BE2C (cell line): ENCODE results near the gene GRIN2A. TPM values are rescaled to one million over a fixed set of nuclear protein-coding genes. Genes with fewer than 3 reads are reported as not detected.

Source experiments
- DNase-seq: peaks from one replicate; pipeline ENCODE4 v3.0.0-alpha.2; 2020
- H3K27me3 ChIP-seq: fragments of 250-450 bp; sonication (Bioruptor Pico); 2 replicates; pipeline ENCODE4 v1.5.1; 2020; ENCODE audit warnings: mild to moderate bottlenecking
- H3K36me3 ChIP-seq: fragments of 250-450 bp; sonication (Bioruptor Pico); 2 replicates; pipeline ENCODE4 v1.5.1; 2020; ENCODE audit warnings: mild to moderate bottlenecking
- H3K4me1 ChIP-seq: fragments of 250-450 bp; sonication (Bioruptor Pico); 2 replicates; pipeline ENCODE4 v1.5.1; 2020
- H3K4me3 ChIP-seq: 2 replicates; pipeline ENCODE4 v1.5.1; 2011; ENCODE audit warnings: low read depth, low read length
- H3K9me3 ChIP-seq: fragments of 250-450 bp; sonication (Bioruptor Pico); 2 replicates; pipeline ENCODE4 v1.5.1; 2020
- polyA plus RNA-seq: library from polyadenylated mRNA; unstranded; fragments of >200 nt; gene quantifications from one replicate; pipeline ENCODE4 v1.2.1, GENCODE V29; 2012; ENCODE audit warnings: low read depth, missing spikeins; ENCODE audit not compliant: insufficient read length, insufficient read depth
- TF ChIP-seq, protein P1 (sequence below): IDR thresholded peaks from 2 replicates; pipeline ENCODE4 v1.5.1; 2012; ENCODE audit warnings: mild to moderate bottlenecking, low read depth, low read length

The GRIN2A gene
- polyA plus RNA-seq = 0.22 TPM

DNA sequence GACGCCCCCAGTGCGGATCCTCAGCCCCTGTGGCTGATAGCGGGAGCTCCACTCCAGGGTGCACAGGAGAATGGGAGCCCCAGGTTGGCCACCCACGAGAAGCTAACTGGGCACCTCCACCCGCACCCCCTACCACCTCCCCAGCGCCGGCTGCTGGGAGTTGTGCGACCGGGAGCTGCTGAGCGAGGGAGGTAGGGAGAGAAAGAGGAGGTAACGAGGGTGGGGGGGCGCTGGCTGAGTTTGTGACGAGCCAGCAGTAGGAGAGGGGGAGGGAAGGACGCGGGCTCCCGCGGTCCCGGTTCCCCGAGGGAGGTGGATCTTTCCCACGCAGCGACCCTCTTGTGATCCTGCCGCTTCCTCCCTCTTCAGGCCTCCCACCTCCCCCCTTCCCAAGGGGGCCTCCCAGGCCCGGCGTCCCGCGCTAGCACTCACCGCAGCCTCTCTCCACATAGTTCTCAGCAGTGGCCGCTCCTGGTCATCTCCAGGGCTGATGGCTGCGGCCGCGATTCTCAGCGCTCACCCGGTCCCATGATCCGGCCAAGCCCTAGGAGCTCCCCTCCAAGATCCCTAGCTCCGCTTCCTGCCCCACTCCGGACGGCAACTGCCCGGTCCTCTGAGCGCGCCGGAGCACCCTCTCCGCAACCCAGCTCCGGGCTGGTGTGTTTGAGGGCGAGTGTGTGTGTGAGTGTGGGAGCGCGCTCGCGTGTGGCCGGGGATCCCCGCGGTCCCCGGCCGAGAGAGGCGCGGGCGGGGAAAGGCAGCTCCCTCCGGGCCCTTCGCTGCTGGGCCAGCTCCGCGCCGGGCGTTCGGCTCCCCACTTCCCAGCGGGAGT lies at the start of gene GRIN2A:
TSS of gene GRIN2A (minus strand) at position 207 of the 832 bp plus-strand sequence. CDS start 2,017 bp downstream, outside the sequence.
- H3K27me3 ChIP-seq = peaks cover 27% of the 10 kb centered on the region
- TF ChIP-seq, protein P1, sequence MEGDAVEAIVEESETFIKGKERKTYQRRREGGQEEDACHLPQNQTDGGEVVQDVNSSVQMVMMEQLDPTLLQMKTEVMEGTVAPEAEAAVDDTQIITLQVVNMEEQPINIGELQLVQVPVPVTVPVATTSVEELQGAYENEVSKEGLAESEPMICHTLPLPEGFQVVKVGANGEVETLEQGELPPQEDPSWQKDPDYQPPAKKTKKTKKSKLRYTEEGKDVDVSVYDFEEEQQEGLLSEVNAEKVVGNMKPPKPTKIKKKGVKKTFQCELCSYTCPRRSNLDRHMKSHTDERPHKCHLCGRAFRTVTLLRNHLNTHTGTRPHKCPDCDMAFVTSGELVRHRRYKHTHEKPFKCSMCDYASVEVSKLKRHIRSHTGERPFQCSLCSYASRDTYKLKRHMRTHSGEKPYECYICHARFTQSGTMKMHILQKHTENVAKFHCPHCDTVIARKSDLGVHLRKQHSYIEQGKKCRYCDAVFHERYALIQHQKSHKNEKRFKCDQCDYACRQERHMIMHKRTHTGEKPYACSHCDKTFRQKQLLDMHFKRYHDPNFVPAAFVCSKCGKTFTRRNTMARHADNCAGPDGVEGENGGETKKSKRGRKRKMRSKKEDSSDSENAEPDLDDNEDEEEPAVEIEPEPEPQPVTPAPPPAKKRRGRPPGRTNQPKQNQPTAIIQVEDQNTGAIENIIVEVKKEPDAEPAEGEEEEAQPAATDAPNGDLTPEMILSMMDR = no peak

DNA sequence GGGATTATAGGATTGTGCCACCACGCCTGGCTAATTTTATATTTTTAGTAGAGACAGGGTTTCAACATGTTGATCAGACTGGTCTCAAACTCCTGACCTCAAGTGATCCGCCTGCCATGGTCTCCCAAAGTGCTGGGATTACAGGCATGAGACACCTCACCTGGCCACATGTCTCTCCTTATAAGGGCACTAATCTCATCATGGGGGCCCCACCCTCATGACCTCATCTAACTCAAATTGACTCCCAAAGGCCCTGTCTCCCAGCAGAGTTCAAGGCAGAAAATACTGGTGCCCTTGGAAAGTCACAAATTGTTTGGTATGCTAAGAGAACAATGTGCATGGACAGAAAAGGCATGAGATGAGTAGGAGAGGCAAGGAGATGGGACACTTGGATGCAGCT lies 49.3 kb upstream of the GRIN2A start:
- no peaks in the 10 kb centered on the region for H3K27me3 ChIP-seq
- no peaks in the 10 kb centered on the region for H3K4me1 ChIP-seq
- TF ChIP-seq, protein P1 = no peak
- no peak overlapping the region for H3K4me3 ChIP-seq
- no peaks in the 10 kb centered on the region for H3K9me3 ChIP-seq
- no peaks in the 10 kb centered on the region for H3K36me3 ChIP-seq
- no peak for DNase-seq

More for the DNA sequence above, at the start of gene GRIN2A:
- Histone ChIP-seq H3K4me1 (no peaks in the 10 kb centered on the region), H3K36me3 (no peaks in the 10 kb centered on the region), H3K4me3 (no peak within 1 kb of the TSS), H3K9me3 (no peaks in the 10 kb centered on the region; the same call in 1 of the 2 replicates)
- no peak for DNase-seq

DNA sequence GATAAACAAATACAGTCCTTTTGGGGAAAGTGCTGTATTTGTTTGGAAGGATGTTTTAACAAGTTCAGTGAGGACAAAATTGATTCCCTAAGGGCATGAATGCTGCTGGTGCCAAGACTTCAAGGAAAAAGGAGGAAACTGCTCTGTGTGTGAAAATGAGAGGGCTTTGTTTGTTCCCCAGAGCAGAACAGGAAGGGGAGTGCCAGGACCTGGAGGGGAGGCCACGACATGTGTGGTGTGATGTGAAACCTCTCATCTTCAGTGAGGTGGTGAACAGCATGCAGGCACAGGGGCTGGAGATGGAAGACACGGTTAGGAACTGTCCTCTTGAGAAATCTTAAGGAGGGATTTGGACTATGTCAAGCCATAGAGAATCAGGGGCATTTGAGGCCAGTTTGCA lies 46.6 kb upstream of the GRIN2A start:
- TF ChIP-seq, protein P1 = no peak
- H3K27me3 ChIP-seq = no peaks in the 10 kb centered on the region
- DNase-seq = no peak
- H3K36me3 ChIP-seq = no peaks in the 10 kb centered on the region
- H3K9me3 ChIP-seq = no peaks in the 10 kb centered on the region
- H3K4me3 ChIP-seq = no peak overlapping the region
- no peaks in the 10 kb centered on the region for H3K4me1 ChIP-seq

DNA sequence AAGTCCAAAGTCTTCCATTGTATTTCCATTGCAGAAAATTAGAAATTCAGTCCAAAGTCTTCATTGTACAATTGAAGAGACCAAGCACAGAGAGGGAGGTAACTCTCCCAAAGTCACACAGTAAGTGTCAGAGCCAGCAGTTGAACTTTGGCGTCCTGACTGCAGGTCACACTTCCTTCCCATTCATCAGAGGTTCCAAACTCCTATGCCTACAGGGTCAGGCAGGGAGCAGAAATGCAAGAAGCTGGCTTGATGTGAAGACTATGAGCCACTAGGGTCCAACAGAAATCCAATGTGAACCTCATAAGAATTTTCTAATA lies 44.7 kb upstream of the GRIN2A start:
- no peaks in the 10 kb centered on the region for H3K4me1 ChIP-seq

DNA sequence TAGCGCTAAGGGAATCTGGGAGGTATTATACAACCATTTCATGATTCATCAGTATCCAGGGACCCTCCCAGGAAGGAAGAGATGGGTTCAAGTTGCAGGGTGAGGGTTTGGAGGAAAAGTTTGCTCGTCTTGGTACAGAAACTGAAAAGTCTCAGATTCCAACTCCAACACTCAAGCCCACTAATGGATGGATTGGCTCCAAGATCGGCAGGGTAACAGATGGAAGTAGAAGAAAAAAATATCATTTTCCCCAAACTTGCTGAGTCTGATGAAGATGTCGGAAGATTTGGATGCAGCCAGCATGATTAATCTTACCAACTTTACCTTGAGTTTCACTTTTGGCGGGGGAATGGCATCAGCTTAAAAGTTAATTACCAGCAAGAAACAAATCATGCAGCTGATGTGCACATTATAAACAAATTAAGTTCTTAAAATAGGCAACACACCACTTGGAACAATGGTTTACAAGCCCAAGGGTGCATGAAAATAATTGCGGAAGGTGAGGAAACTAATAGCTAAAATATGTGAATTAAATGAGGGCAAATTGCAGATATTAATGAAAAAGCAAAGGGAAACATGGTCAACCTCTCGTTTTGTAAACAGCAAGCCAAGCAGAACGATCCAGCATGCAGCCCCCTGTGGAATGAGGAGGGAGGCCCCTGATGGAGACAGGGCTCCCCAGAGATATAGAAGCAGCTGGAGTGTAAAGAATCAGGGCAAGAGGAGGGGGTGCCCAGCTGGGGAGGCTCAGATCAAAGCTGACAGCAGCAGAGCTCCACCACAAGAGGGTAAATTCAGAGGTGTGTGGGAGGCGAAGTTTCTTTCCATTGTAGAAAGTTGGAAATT lies 44.1 kb upstream of the GRIN2A start:
- TF ChIP-seq, protein P1 = no peak
- H3K4me1 ChIP-seq = no peaks in the 10 kb centered on the region

More for the DNA sequence above, 44.7 kb upstream of the GRIN2A start:
- Histone ChIP-seq H3K27me3 (no peaks in the 10 kb centered on the region), H3K36me3 (no peaks in the 10 kb centered on the region), H3K9me3 (no peaks in the 10 kb centered on the region), H3K4me3 (no peak overlapping the region)
- TF ChIP-seq, protein P1 = no peak
- DNase-seq = no peak

More for the DNA sequence above, 44.1 kb upstream of the GRIN2A start:
- no peaks in the 10 kb centered on the region for H3K27me3 ChIP-seq
- no peaks in the 10 kb centered on the region for H3K9me3 ChIP-seq
- no peaks in the 10 kb centered on the region for H3K36me3 ChIP-seq
- no peak for DNase-seq
- no peak overlapping the region for H3K4me3 ChIP-seq
